Activated naive CD8-positive, alpha-beta T cell treated with anti-CD3 and anti-CD28 coated beads, Interleukin-2, amount 50 U/mL, for 16 hours (primary cell): ENCODE results near the gene PMS2.
A peak's percentile ranks its signal among the peaks of the same experiment; 100 is the strongest.
"Not testable (repeated sequence)": the region's sequence is repeated elsewhere in the genome, so short reads cannot be mapped to it uniquely, and the experiment has no call there.

Source experiments
- DNase-seq: peaks from one replicate; pipeline ENCODE4 v3.0.0-alpha.2; 2020; ENCODE audit warnings: low read depth, low spot score

Gene PMS2, protein sequence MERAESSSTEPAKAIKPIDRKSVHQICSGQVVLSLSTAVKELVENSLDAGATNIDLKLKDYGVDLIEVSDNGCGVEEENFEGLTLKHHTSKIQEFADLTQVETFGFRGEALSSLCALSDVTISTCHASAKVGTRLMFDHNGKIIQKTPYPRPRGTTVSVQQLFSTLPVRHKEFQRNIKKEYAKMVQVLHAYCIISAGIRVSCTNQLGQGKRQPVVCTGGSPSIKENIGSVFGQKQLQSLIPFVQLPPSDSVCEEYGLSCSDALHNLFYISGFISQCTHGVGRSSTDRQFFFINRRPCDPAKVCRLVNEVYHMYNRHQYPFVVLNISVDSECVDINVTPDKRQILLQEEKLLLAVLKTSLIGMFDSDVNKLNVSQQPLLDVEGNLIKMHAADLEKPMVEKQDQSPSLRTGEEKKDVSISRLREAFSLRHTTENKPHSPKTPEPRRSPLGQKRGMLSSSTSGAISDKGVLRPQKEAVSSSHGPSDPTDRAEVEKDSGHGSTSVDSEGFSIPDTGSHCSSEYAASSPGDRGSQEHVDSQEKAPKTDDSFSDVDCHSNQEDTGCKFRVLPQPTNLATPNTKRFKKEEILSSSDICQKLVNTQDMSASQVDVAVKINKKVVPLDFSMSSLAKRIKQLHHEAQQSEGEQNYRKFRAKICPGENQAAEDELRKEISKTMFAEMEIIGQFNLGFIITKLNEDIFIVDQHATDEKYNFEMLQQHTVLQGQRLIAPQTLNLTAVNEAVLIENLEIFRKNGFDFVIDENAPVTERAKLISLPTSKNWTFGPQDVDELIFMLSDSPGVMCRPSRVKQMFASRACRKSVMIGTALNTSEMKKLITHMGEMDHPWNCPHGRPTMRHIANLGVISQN

DNA sequence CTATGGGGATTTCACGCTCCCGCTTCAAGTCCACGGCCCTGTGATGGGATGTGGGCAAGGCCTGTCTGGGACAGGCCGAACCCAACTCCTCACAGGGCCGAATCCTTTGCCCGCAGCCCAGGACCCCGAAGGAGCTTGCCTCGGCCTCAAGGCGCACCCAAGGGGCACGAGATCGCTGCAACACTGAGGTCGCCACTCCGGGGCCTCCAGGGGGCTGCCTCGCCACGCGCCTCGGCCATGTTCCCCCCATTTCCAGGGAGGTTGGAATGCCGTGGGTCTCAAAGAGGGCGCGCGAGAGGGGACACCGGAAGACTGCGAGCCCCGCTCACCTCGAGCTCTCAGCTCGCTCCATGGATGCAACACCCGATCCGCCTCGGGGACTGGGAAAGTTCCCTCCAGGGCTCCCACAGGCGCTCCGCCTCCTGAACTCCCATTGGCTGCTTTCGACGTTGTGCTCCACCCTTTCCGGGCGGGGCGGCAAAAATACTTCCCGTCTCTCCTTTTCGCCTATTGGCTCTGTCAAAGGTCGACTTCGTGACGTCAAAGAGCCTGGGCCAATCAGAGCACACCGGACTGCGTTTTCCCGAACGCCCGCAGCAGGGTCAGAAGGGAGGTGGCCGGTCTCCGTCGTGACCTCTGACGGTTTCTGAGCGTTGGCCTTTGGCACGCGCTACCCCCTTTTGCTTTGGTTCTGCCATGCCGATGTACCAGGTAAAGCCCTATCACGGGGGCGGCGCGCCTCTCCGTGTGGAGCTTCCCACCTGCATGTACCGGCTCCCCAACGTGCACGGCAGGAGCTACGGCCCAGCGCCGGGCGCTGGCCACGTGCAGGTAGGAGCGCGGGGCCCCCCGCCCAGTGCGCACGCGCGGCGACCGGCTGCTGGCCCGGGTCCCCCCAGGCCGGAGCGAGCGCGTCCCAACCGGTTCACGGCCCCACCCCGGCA, at the start of gene PMS2, which contains the start of gene AIMP2:
Gene PMS2 (minus strand): TSS at position 382 of the 944 bp plus-strand sequence. CDS start 30 bp downstream, at position 352.
Gene AIMP2 (plus strand): TSS at position 605 of the 944 bp plus-strand sequence. CDS start 92 bp downstream, at position 697.
- DNase-seq, result peak; percentile 93

DNA sequence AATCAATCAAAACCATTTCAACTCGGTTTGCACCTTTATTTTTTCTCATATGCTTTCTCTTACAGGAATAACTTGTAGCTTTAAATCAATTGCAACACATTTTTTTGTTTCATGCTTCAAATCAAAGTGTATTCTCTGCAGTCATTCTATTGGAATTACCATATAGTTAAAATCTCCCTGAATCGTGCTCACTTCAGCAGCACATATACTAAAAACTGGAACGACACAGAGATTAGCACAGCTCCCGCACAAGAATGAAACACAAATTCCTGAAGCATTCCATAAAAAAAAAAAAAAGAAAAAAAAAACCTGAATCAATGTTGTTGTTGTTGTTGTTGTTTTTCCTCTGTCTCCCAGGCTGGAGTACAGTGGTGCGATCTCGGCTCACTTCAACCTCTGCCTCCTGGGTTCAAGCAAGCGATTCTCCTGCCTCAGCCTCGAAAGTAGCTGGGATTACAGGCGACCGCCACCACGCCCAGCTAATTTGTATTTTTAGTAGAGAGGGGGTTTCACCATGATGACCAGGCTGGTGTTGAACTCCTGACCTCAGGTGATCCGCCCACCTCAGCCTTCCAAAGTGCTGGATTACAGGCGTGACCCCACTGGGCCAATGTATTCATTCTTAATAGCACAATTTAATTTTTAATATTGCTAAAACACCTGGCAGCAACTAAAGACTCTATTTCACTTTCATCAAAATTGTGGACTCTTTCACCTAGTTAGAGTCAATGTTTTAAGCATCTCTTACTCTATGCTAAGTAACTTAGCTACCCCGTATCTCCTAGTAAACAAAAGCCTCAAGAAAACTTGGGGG, 48.7 kb upstream of the PMS2 start:
- no peak for DNase-seq

DNA sequence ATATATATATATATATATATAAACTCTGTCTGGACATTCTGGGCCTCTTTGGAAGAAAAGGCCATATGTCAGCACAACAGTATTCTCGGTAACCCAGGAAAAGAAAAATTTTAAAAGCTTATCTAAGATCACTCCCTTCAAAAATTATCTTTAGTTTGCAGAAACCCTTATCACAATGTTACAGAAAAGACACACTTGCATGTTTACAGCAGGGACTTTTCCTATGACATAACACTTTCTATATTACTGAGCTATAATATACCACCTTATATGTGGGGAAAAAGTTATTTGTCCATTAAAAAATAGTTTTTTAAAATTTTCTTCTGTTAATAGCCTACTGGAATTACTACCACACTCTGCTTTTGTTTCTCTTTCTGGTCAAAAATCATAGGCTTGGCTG, 47.8 kb upstream of the PMS2 start:
- no peak for DNase-seq

DNA sequence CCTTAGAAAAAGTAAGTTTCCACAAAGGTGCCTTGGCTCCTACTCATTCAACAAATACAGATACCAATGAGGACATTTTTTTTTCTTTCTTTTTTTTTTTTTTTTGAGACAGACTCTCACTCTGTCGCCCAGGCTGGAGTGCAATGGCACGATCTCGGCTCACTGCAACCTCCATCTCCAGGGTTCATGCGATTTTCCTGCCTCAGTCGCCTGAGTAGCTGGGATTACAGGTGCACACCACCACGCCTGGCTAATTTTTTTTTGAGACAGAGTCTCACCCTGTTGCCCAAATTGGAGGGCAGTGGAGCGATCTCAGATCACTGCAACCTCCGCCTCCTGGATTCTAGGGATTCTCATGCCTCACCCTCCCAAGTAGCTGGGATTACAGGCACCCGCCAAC, 42.3 kb upstream of the PMS2 start:
- not testable (repeated sequence) for DNase-seq

DNA sequence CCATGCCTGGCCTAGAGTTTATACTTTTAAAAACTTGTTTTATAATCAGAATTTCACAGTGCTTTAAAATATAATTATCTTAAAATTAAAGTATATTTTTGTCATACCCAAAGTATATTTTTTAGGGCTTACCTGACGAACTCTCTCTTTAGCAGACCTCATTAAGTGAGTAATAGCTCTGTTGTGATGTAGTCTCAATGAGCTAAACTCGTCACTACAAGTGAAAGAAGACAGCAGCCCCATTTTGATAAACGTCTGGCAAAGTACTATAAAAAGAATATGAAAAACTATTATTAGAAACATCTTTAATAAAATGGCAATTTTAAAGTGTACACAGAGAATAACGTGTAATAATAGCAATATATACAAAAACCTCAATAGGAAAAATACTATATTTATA, 40.9 kb upstream of the PMS2 start:
- DNase-seq, result no peak

DNA sequence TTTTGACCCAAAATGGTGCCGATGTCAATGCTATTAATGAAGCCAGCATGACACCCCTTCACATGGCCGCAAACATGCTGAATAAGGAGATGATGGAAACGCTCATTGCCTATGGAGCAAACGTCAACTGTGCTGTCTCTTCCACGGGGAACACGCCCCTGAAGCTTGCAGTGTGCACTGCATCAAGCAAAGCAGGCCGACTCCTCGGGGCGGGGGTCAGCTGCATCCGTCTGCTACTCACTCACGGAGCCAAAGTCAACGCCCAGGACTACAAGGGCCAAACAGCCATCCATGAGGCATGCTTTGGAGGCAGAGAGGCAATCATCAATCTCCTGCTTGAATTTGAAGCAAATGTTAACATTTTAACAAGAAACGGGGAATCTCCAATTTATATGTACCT, 26.8 kb upstream of the PMS2 start:
- DNase-seq, result no peak

DNA sequence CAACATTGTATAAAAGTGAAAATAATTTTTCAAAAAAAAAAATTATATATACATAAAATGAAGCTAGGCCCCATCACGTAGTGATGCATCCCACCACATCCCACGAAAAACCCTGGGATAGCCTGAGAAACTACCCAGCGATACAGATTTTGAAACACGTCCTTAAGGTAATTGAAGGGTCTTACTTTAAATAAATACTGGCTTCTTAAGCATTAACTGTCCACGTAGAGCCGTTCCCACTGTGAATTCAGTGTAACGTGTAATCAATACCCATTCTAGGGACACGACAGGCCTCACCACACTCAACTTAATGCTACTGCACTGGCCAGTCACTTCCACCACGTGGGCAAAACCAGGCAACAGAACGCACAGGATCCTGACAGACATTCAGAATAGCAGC, 26.3 kb upstream of the PMS2 start:
- DNase-seq, result no peak

DNA sequence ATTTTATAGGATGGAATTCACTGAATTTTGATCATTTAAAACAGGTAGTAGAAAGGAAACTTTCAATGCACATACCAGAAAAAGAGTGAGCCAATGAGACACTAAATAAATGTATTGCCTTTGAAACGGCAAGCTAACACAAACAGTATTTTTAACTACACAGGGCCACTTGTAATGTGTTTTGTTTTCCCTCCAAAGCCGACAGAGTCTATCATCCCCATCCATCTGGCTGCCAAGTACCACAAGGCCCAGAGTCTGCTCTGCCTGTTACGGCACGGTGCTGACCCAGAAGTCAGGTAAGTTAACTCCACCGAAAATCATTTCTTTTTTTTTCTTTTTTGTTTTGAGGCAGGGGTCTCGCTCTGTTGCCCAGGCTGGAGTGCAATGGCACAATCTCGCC, 23.8 kb upstream of the PMS2 start:
- DNase-seq, result no peak

DNA sequence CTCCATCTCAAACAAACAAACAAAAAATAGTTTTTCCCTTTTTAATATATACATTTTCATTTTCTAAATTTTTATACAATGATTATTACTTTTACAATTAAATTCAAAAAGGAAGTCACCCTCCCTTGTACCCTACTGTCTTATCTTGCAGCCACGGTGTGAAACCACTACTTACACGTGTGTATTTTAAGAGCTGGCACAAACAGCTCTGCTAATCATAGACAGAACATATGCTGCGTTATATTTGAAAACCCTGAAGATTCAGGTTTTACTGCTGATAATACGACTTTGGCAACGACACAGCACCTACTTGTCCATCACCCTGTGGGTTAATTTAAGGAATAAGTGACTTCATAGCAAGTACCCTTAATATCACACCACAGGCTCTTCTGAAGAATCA, 23.3 kb upstream of the PMS2 start:
- DNase-seq, result no peak

DNA sequence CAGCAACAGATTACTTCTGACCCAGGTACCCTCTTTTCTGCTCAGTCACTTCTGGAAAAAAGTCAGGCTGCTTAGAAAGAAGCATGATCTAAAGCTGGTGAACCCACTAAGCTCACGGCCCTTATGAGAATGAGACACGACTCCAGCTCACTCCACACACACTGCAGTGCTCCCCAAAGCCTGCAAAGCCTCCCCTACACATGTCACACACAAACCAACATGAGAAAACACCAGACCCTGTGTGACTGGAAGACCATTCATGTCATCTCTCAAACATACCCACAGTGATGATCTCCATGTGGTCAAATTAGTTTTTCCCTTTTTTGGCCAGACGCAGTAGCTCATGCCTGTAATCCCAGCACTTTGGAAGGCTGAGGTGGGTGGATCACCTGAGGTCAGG, 22.7 kb upstream of the PMS2 start:
- DNase-seq, result no peak

DNA sequence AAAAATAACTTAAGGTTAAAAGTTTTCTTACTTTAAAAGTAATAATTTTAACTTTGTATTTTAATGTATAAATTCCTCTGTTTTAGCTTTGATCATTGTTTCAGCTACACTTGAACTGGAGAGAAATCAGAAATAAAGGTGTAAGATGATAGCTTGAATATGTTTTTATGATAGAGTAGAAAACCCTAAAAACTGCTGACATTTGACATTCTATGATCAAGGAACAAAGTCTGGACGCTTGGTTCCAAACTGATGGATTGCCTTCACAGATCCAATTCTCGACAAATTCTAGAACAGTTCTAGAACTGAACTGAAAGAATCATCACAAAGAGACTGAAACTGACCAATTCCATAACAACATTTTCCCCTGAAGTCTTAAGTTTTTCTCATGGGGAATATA, 22.1 kb upstream of the PMS2 start, which contains the start of gene ANKRD61:
Gene ANKRD61 (plus strand): TSS at position 389 of the 400 bp plus-strand sequence. CDS start 0 bp downstream, at position 389.
- DNase-seq, result no peak

DNA sequence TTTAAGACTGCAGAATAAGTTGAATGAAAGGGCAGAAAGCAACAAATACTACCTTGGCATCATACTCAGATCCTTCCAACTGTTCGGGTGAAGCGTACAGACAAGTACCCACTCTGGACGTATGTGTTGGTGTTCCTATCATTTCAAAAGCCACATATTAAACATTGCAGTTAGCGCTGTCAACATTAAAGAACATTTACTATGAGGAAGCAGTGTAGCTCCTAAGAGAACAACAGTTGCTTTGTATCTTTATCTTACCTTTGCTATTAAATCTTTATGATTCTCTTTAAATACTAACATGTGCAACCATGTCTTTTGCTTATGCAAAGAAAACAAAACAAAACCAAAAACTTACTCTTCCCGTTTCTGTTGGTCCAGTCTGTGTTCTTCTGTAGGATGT, 19.7 kb upstream of the PMS2 start:
- DNase-seq, result no peak

DNA sequence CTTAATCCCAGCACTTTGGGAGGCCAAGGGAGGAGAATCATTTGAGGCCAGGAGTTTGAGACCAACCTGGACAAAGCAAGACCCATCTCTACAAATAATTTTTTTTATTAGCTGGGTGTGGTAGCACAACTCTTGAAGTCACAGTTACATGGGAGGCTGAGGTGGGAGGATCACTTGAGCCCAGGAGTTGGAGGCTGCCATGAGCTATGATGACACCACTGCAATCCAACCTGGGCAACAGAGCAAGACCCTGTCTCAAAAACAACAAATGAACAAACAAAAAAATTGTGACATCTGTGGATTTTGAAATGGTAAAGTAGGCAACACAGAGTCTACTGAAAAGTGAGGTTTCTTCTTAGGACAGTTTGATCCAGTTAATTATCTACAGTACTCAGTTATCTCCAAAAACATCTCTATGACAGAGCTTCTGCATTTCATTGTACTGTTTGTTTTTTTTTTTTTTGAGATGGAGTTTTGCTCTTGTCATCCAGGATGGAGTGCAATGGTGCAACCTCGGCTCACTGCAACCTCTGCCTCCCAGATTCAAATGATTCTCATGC, 19.0 kb upstream of the PMS2 start:
- DNase-seq, result no peak

DNA sequence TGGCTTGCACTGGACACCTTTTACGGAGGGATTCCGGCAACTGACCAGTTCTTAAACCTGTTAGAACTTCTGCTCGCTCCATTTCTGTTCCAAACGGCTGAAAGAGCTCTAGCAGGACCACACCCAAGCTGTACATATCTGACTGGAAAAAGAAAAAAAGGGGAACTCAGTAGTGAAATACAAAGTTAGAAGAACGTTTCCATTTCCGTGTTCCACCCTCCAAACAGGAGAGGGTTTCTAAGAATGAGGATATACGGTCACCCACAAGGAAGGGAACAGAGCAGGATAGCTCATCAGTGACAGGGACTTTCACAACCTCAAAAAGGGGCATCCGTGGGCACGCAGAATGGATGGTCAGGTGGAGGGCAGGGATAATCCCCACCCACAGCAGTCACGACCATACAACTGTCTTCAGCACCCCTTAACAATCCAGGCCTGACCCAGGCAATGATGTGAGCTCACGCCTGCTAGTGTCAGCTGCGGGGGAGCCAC, 18.0 kb upstream of the PMS2 start:
- no peak for DNase-seq

DNA sequence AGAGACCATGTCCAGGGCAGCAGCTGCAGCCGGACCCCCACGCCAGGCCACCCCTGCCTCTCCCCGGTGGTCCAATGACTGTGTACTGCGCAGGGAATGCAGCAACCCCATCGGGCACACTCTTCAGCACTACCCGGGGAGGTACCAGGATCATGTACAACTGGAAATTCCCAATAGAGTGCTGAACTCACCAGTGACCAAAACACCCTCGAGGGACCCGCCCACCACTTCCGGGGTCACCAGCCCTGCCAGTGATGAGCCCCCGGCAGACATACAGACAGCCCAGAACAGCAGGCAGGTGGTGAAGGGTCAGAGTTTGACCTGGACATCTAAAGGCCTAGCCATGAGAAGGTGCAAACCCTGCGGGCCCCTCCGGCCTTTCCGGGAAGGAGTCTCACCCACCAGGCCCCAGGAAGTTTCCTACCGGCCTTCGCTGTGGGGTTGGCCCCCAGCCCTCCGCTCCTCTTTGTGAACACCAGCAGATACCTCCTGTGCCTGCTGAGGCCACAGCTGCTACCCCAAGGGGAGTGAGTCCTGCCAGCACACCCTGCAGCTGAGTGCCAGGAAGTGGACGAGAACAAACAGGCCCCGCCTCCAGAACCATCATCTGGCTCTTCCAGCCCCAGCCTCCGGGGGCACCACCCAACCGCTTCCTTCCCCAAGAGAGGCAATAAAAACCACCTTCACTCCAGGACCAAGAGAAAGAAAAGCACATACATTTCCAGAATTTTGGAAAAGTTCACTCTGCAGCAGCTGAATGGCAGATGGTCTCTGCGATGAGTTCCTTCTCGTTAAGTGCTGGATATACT, 17.4 kb upstream of the PMS2 start:
- no peak for DNase-seq

DNA sequence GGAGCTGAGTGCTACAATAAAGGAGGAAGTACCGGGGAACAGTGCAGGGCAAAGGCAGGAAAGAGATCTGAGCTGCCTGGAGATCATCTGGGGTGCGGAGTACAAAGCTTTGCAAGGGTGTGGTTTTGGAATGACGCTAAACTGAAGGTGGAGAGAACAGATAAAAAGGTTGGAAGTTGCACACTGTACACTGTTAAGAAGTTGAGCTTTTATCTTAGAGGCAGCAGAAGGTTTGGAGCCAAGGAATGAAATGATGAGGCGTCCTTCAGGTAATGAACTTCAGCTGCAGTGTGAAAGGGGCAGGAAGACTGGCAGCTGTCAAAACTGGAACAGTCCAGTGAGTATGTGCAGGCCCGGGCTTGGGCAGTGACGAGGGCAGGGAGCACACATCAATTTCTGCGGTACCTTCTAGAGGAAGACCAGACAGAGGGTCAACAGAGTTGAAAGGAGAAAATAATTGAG, 15.2 kb upstream of the PMS2 start:
- no peak for DNase-seq

DNA sequence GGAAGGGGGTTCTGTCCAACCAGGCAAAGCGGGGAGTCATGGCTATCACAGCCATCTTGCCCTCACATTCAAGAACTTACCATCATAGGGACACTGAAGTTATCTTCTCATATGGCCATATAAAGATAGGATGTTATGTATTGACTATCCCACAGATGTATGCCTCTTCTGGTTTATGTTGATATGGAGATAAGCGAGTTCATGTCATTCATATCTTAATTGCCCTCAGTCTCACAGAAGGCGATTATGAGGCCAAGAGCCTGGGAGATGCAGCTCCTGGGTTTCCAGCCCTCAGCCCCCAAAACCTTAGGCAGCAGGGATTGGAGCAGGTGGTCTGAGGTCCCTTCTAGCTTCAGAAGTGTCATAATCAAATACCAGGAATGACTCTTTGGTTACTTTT, 13.9 kb upstream of the PMS2 start:
- no peak for DNase-seq

DNA sequence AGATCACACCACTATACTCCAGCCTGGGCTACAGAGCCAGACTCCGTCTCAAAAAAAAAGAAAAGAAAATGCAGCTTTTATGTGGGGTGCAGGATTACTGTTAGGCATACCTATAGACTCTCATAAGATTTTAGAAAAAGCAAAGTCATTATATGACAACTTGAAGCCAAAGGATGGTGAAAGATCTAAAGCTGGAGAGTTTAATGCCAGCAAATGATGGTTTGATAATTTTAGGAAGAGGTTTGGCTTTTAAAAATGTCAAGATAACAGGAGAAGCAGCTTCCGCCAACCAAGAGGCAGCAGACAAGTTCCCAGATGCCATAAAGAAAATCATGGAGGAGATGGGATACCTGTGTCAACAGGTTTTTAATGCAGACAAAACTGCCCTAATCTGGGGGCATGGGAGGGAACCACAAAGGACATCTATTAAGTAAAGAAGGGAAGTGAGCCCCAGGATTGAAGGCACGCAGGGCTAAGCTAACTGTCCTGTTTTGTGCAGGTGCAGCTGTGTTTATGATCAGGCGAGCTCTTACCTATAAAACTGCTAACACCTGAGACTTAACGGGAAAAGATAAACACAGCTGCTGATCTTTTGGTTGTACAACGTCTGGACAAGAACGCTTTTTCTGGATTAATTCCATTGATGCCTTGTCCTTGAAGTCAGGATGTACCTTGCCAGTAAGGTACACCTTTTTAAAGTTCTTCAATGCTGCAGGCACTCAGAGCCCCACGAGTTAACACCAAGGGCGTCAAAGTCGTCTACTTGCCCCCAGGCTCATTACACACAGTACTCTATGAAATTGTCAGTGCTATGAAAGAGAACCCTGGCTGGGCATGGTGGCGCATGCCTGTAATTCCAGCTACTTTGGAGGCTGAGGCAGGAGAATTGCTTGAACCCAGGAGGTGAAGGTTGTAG, 11.8 kb upstream of the PMS2 start:
- DNase-seq, result no peak
